ENCODE results near the gene NUDT5. TPM values are rescaled to one million over a fixed set of nuclear protein-coding genes. Genes with fewer than 3 reads are reported as not detected.

The NUDT5 gene
- 10 to 100 TPM; 23.0 to 31.2 (median 27.3) TPM for total RNA-seq

DNA sequence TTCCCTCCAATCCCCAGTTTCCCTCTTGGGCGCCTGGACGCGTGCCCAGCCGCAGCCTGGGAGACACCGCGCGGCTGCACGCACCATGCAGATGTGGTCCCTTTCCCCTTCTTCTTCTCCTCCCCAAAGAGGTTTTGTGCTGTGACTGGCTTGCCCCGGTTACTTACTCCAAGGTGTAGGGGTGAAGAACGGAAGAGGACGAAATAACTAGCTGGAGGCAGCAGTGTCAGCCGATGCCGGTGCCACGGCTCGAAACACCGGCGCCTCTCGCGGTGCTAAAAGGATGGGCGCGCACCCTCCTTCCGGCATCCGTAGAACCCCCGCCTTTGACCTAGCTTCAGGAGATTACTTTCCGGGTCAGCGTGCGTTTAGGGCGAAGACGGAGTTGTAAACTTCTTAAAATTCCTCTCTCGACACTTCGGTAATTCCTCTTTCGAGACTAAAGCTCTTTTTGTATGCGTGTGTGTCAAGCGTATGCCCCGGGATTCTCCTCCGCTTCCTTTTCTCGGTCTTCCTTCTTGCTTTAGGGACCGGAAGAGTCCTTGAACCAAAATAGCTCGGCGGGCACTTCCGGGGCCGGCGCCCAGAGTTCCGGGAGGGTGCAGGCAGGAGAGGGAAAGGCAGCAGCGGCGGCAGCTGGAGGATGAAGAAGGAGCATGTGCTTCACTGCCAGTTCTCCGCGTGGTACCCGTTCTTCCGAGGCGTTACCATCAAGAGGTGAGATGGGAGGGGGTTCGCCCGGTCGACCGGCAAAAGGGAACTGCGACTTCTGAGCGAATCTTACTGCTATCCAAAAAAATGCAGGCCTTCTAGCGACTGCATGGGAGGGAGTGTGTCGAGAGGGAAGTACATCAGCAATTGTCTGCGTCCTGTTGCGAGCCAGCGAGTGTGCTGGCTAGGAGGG lies at the start of gene NUDT5, which contains the start of gene CDC123:
Gene NUDT5 (minus strand): TSS at position 289 of the 904 bp plus-strand sequence. CDS start 9,600 bp downstream, outside the sequence.
Gene CDC123 (plus strand): TSS at position 586 of the 904 bp plus-strand sequence. CDS start 58 bp downstream, at position 644.
- 0% methylated on average over 25 to 36 of the region's 62 CpGs for WGBS, 2 donors (ENCODE audit: low coverage in 1 of 2)
- Histone ChIP-seq H3K27ac (peak within 1 kb of the TSS; percentile 87 to 92 (median 88)), H3K36me3 (peaks cover 0 to 32% of the 10 kb centered on the region in 2 donors), H3K4me3 (peak within 1 kb of the TSS; percentile 91 to 98), H3K9me3 (no peaks in the 10 kb centered on the region), H3K27me3 (no peaks in the 10 kb centered on the region), H3K4me1 (peaks cover 4 to 62% (median 19%) of the 10 kb centered on the region in 3 donors)
- TF ChIP-seq POLR2AphosphoS5 (IDR thresholded peaks at IDR 0.05) (peak; percentile 79), EP300 (IDR thresholded peaks at IDR 0.05) (no peak), CTCF (IDR thresholded peaks at IDR 0.05) (peak in 2 of 4 experiments; percentile 19 to 28), POLR2A (IDR thresholded peaks at IDR 0.05) (peak; percentile 13 to 18)
- peak; percentile 95 for ATAC-seq

DNA sequence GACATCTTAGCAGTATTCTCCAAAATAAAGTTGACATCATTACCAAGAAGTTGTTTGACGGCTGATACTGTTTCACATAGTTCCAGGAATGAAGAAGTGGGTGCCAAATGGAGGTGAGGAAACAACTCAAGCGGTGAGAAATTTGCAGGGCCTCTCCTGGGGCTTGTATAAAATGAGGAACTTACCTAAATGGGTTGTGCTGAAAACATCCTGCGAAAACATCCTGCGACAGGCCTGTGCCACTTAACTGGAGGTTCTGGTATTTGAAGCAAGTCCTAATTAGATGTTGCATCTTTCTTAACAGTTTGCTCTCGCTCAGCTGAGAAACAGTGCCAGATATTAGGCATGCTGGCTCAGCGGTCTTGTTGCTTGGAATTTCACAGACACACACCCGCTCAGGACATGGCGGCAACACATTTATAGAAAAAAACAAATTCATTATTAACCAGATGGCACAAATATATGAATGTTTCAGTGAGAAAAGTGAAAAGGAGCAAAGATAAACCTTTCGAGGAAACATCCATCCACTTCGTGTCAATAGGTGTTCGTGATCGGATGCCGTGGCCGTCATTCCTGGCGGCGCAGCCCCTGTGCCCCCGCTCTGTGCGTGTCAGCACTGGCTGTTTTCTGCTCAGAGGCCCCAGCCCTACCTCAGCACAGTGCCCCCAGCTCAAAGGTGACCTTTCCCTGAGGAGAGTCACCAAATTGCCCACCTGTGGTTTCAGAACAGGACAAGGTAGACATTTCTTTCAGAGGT lies 48.4 kb upstream of the NUDT5 start:
- Histone ChIP-seq H3K27me3 (no peaks in the 10 kb centered on the region), H3K27ac (peak overlapping the region in 1 of 4 donors; percentile 19), H3K9me3 (no peaks in the 10 kb centered on the region), H3K36me3 (peaks cover 0 to 57% of the 10 kb centered on the region in 2 donors), H3K4me3 (no peak overlapping the region), H3K4me1 (peaks cover 0 to 24% (median 3%) of the 10 kb centered on the region in 3 donors)
- 88 to 95% methylated on average over 13 to 18 of the region's 18 CpGs for WGBS, 2 donors (ENCODE audit: low coverage in 1 of 2)
- no peak for TF ChIP-seq POLR2A (IDR thresholded peaks at IDR 0.05)
- no peak for TF ChIP-seq EP300 (IDR thresholded peaks at IDR 0.05)
- no peak for TF ChIP-seq POLR2AphosphoS5 (IDR thresholded peaks at IDR 0.05)
- no peak for TF ChIP-seq CTCF (IDR thresholded peaks at IDR 0.05)
- no peak for ATAC-seq

DNA sequence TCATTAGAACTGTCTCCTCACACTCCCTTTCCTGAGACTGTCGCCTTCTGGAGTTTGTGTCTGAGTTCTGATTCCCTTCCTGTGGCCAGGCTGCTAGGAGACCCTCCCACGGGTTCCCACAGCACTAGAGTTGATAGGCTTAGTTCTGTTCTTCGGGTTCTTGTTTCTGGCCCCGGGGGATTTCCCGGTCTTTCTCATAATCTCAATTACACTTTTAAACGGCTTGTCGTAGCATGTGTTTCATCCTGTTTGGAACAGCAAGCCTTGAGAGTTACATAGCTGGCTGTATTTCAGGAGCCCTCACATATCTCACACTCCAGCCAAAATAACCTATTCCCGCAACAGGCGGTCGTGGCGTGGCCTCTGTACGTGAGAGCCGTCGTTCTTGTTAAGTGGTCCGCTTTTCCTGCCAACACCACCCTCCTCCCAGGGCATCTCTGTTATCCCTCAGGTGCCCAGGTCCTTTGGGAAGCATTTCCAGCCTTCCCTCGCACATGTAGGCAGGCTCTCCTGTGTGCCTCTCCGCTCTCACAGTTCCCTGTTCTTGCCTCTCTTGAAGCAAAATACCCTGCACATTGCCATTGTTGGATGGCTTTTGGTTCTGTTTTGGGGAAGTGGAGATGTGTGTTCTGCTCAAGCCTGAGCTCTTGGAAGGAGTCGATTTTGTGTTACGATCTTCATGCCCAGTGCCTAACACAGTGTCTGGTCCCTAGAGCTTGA lies 46.3 kb upstream of the NUDT5 start:
- Histone ChIP-seq H3K27me3 (no peaks in the 10 kb centered on the region), H3K36me3 (peaks cover 0 to 59% of the 10 kb centered on the region in 2 donors), H3K4me3 (no peak overlapping the region), H3K4me1 (peaks cover 0 to 43% (median 3%) of the 10 kb centered on the region in 3 donors), H3K27ac (peak overlapping the region; percentile 16 to 70 (median 68)), H3K9me3 (no peaks in the 10 kb centered on the region)
- ATAC-seq, result peak; percentile 69
- TF ChIP-seq POLR2AphosphoS5 (IDR thresholded peaks at IDR 0.05), result peak; percentile 36
- no peak for TF ChIP-seq CTCF (IDR thresholded peaks at IDR 0.05)
- 31 to 49% methylated on average over 15 to 17 of the region's 19 CpGs for WGBS, 2 donors (ENCODE audit: low coverage in 1 of 2)

GRCh38 chr10:12238821-12239220 lies 43.1 kb upstream of the NUDT5 start:
- no peak for TF ChIP-seq POLR2AphosphoS5 (IDR thresholded peaks at IDR 0.05)
- TF ChIP-seq CTCF (IDR thresholded peaks at IDR 0.05), result no peak
- H3K36me3 ChIP-seq, result peaks cover 0 to 41% of the 10 kb centered on the region in 2 donors
- WGBS, 2 donors (ENCODE audit: low coverage in 1 of 2), result 87 to 92% methylated on average over 3 to 8 of the region's 8 CpGs
- H3K4me3 ChIP-seq, result no peak overlapping the region
- H3K27ac ChIP-seq, result no peak overlapping the region
- no peaks in the 10 kb centered on the region for H3K9me3 ChIP-seq
- no peaks in the 10 kb centered on the region for H3K27me3 ChIP-seq
- ATAC-seq, result no peak
- H3K4me1 ChIP-seq, result peaks cover 0 to 68% (median 7%) of the 10 kb centered on the region in 3 donors

Measured in gastroesophageal sphincter (tissue), 4 donors.